ENCODE data around the gene FRG2C. TPM values are rescaled to one million over a fixed set of nuclear protein-coding genes. Genes with fewer than 3 reads are reported as not detected.

The FRG2C gene
- not detected in 2 replicates for total RNA-seq

DNA sequence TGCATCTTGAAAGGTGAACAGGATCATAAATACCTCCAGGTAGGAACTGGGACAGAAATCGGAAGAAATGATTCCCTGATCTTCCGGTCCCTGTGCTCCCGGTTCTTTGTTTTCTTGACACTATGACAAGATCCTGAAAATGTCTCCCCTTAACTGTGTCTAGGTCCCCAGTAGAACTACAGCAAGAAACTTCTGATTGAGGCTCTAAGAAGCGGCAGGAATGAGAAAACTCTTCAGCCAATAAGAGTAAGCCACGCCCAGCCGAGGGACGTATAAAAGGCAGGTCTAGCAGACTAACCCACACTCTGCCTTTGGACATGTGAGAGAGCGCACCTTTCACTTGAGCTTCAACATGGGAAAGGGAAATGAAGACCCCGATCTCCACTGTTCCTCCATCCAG, at the start of gene FRG2C:
TSS of gene FRG2C (plus strand) at position 301 of the 400 bp plus-strand sequence. CDS start at position 353, 52 bp downstream.

Small RNAs within 50 kb of the gene (small RNA-seq; reads per million reads assigned to genes)
- not detected for gene AC108724.2

Other genes with a start within 250 kb of the FRG2C start
- gene ZNF717, start 121.2 kb downstream of the FRG2C start, total RNA-seq: 9.1 and 9.6 TPM in 2 replicates